Measurements from ENCODE around the gene CALN1.
"Not testable (repeated sequence)": the region's sequence is repeated elsewhere in the genome, so short reads cannot be mapped to it uniquely, and the experiment has no call there.

CALN1 gene

GRCh38 chr7:71987200-71987767, 424.9 kb downstream of the CALN1 start:
- no peak for DNase-seq (ENCODE audit: low read depth in 3 of 3)

- DNase-seq (ENCODE audit: low read depth in 3 of 3), result no peak
These were observed 427.8 kb downstream of the CALN1 start for GRCh38 chr7:71984348-71984747.

- no peak for DNase-seq (ENCODE audit: low read depth in 3 of 3)
These were observed 429.3 kb downstream of the CALN1 start for GRCh38 chr7:71982851-71983250.

GRCh38 chr7:71976645-71977044, 435.5 kb downstream of the CALN1 start:
- no peak for DNase-seq (ENCODE audit: low read depth in 3 of 3)

GRCh38 chr7:71974611-71975010, 437.5 kb downstream of the CALN1 start:
- no peak for DNase-seq (ENCODE audit: low read depth in 3 of 3)

- DNase-seq (ENCODE audit: low read depth in 3 of 3), result no peak
These were observed 439.6 kb downstream of the CALN1 start for GRCh38 chr7:71972534-71972933.

GRCh38 chr7:71970725-71971124, 441.4 kb downstream of the CALN1 start:
- no peak for DNase-seq (ENCODE audit: low read depth in 3 of 3)

- no peak for DNase-seq (ENCODE audit: low read depth in 3 of 3)
These were observed 449.5 kb downstream of the CALN1 start for GRCh38 chr7:71962636-71963035.

GRCh38 chr7:71961283-71961682, 450.9 kb downstream of the CALN1 start:
- no peak for DNase-seq (ENCODE audit: low read depth in 3 of 3)

- no peak for DNase-seq (ENCODE audit: low read depth in 3 of 3)
These were observed 470.0 kb downstream of the CALN1 start for GRCh38 chr7:71942115-71942514.

- DNase-seq (ENCODE audit: low read depth in 3 of 3), result no peak
These were observed 474.2 kb downstream of the CALN1 start for GRCh38 chr7:71937840-71938371.

- DNase-seq (ENCODE audit: low read depth in 3 of 3), result no peak
These were observed 476.5 kb downstream of the CALN1 start for GRCh38 chr7:71935674-71936073.

GRCh38 chr7:71933426-71933825, 478.7 kb downstream of the CALN1 start:
- no peak for DNase-seq (ENCODE audit: low read depth in 3 of 3)

- no peak for DNase-seq (ENCODE audit: low read depth in 3 of 3)
These were observed 486.5 kb downstream of the CALN1 start for GRCh38 chr7:71925663-71926062.

- DNase-seq (ENCODE audit: low read depth in 3 of 3), result not testable (repeated sequence)
These were observed 497.9 kb downstream of the CALN1 start for GRCh38 chr7:71914204-71914603.

GRCh38 chr7:71912476-71912875, 499.7 kb downstream of the CALN1 start:
- DNase-seq (ENCODE audit: low read depth in 3 of 3), result no peak

GRCh38 chr7:71911051-71911450, 501.1 kb downstream of the CALN1 start:
- DNase-seq (ENCODE audit: low read depth in 3 of 3), result no peak

GRCh38 chr7:71905821-71906220, 506.3 kb downstream of the CALN1 start:
- no peak for DNase-seq (ENCODE audit: low read depth in 3 of 3)

GRCh38 chr7:71904484-71904883, 507.7 kb downstream of the CALN1 start:
- DNase-seq (ENCODE audit: low read depth in 3 of 3), result no peak

- DNase-seq (ENCODE audit: low read depth in 3 of 3), result no peak
These were observed 511.6 kb downstream of the CALN1 start for GRCh38 chr7:71900556-71900955.

GRCh38 chr7:71896535-71896934, 515.6 kb downstream of the CALN1 start:
- no peak for DNase-seq (ENCODE audit: low read depth in 3 of 3)

- DNase-seq (ENCODE audit: low read depth in 3 of 3), result no peak
These were observed 526.1 kb downstream of the CALN1 start for GRCh38 chr7:71886046-71886445.

- no peak for DNase-seq (ENCODE audit: low read depth in 3 of 3)
These were observed 526.7 kb downstream of the CALN1 start for GRCh38 chr7:71885487-71885886.

- DNase-seq (ENCODE audit: low read depth in 3 of 3), result no peak
These were observed 528.7 kb downstream of the CALN1 start for GRCh38 chr7:71883415-71883814.

All from stimulated activated CD4-positive, alpha-beta T cell treated with anti-CD3 and anti-CD28 coated beads, TNF-alpha, amount 100 ng/mL, for 48 hours (primary cell).